Muscle of leg (tissue), 11 donors: ENCODE measurements around the gene TOP1. TPM values are rescaled to one million over a fixed set of nuclear protein-coding genes. Genes with fewer than 3 reads are reported as not detected.
"Not testable (repeated sequence)": the region's sequence is repeated elsewhere in the genome, so short reads cannot be mapped to it uniquely, and the experiment has no call there.

Source experiments
- DNase-seq: peaks from one replicate; pipeline ENCODE4 v3.0.0; 2013
- H3K27ac ChIP-seq: one replicate; pipeline ENCODE4 v1.5.1; 2013; ENCODE audit warnings: mild to moderate bottlenecking, low read length, control low read depth
- H3K27me3 ChIP-seq: one replicate; pipeline ENCODE4 v1.6.1; 2013; ENCODE audit warnings: low read length; ENCODE audit not compliant: control insufficient read depth, insufficient read depth
- H3K36me3 ChIP-seq: one replicate; pipeline ENCODE4 v1.6.1; 2013; ENCODE audit warnings: low read length; ENCODE audit not compliant: control insufficient read depth, insufficient read depth
- H3K4me1 ChIP-seq: one replicate; pipeline ENCODE4 v1.6.1; 2013; ENCODE audit warnings: low read length; ENCODE audit not compliant: control insufficient read depth, insufficient read depth
- H3K4me3 ChIP-seq: one replicate; pipeline ENCODE4 v1.5.1; 2013; ENCODE audit warnings: low read length, control low read depth
- H3K9me3 ChIP-seq: replicated peaks from 2 replicates; pipeline ENCODE4 v1.6.1; 2013; ENCODE audit warnings: low read depth, low read length; ENCODE audit not compliant: control insufficient read depth
- WGBS: methylation state at CpG from one replicate; pipeline ENCODE4 v1.1.5; 2013; ENCODE audit warnings: missing lambda C conversion rate; ENCODE audit not compliant: insufficient coverage; 5-methylcytosine and 5-hydroxymethylcytosine counted together
- polyA plus RNA-seq, 8 donors: library from polyadenylated mRNA; unstranded; fragments of 120-200 nt; gene quantifications; one replicate each; pipeline versions ENCODE4 v1.2.1 to v1.2.3, GENCODE V29; 2013; ENCODE audit warnings: inconsistent platforms in 1 of 8, low replicate concordance in 1 of 8; ENCODE audit not compliant: insufficient read length in 8 of 8, insufficient read depth in 1 of 8
- total RNA-seq: library from RNA; stranded (reverse); fragments of 120-200 nt; gene quantifications from one replicate; pipeline ENCODE4 v1.2.4, GENCODE V29; 2013

Gene TOP1
- total and polyA plus RNA-seq, 9 donors: 17.2 to 71.6 (median 57.9) TPM

DNA sequence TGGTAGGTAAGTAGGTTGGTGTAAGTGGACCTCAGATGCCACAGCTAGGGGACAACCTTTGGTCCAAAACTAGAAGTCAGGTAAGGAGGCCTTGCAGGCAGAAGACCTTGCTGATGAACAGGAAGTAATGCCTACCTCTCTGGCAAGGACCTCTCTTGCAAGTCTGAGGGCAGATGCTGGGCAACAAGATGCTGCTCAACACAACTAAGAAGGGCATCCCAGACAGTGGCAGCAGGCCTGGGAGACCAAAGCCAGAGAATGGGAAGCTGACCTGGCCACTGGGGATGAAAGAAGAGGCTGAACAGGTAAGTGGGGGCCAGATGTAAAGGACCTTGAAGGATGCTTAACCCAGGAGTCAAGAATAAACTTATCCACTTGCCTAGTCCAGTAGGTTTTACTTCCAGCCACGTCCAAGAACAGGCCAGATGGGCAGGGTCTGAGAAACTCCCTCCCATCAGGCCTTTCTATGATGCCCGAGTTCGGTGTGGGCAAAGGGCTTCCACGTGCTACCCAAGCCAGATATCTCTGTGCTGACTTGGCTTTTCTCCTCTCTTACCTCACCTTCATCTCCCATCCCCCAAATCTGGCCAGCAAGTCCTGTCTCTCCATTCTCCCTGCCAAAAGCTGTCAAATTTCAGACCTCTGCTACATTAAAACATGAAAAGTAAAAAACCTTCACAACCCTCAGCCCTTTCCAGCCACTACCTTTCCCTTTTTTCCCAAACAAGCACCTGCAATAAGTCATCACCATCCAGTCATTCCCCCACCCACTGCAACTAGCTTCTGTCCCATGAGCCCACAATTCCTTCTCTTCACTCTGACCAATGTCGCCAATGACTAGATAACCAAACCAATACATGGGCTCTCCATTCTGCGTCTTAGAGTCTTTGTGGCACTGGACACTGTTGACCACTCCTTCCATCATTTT, 97.2 kb downstream of the TOP1 start:
- DNase-seq: no peak
- H3K27me3 ChIP-seq: no peaks in the 10 kb centered on the region
- H3K27ac ChIP-seq: no peak overlapping the region
- H3K9me3 ChIP-seq: no peaks in the 10 kb centered on the region
- 84% methylated on average over 6 of the region's 6 CpGs for WGBS
- peaks cover 54% of the 10 kb centered on the region for H3K36me3 ChIP-seq
- no peak overlapping the region for H3K4me3 ChIP-seq
- H3K4me1 ChIP-seq: peaks cover 4% of the 10 kb centered on the region

DNA sequence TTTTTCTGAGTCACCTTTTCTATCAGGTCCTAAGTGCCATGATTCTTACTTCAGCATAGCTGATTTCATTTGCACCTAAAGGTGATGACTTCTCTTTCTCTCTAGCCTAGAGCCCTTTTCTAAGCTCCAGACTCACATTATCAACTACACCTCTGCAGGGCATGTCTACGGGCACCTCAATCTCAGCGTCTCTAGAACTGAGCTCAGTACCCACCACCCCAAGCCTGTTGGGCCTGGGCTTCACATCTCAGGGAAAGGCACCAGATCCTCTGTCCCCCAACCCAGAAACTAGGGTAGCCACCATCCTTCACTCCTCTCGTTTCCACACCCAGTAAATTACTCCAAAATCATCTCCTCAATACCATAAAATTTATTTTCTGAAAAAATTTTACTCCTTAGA, 98.1 kb downstream of the TOP1 start:
- H3K36me3 ChIP-seq: peaks cover 44% of the 10 kb centered on the region
- H3K9me3 ChIP-seq: no peaks in the 10 kb centered on the region
- H3K27ac ChIP-seq: no peak overlapping the region
- no peaks in the 10 kb centered on the region for H3K27me3 ChIP-seq
- 86% methylated on average over 1 of the region's 3 CpGs for WGBS
- peaks cover 4% of the 10 kb centered on the region for H3K4me1 ChIP-seq
- H3K4me3 ChIP-seq: no peak overlapping the region
- DNase-seq: no peak

DNA sequence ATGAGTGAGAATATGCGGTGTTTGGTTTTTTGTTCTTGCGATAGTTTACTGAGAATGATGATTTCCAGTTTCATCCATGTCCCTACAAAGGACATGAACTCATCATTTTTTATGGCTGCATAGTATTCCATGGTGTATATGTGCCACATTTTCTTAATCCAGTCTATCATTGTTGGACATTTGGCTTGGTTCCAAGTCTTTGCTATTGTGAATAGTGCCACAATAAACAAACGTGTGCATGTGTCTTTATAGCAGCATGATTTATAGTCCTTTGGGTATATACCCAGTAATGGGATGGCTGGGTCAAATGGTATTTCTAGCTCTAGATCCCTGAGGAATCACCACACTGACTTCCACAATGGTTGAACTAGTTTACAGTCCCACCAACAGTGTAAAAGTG, 99.7 kb downstream of the TOP1 start:
- not testable (repeated sequence) for H3K9me3 ChIP-seq, H3K27me3 ChIP-seq, H3K27ac ChIP-seq, H3K4me1 ChIP-seq, H3K4me3 ChIP-seq, DNase-seq
- peaks cover 31% of the 10 kb centered on the region for H3K36me3 ChIP-seq
- WGBS: no CpG with 5 or more reads among the region's 3 CpGs

DNA sequence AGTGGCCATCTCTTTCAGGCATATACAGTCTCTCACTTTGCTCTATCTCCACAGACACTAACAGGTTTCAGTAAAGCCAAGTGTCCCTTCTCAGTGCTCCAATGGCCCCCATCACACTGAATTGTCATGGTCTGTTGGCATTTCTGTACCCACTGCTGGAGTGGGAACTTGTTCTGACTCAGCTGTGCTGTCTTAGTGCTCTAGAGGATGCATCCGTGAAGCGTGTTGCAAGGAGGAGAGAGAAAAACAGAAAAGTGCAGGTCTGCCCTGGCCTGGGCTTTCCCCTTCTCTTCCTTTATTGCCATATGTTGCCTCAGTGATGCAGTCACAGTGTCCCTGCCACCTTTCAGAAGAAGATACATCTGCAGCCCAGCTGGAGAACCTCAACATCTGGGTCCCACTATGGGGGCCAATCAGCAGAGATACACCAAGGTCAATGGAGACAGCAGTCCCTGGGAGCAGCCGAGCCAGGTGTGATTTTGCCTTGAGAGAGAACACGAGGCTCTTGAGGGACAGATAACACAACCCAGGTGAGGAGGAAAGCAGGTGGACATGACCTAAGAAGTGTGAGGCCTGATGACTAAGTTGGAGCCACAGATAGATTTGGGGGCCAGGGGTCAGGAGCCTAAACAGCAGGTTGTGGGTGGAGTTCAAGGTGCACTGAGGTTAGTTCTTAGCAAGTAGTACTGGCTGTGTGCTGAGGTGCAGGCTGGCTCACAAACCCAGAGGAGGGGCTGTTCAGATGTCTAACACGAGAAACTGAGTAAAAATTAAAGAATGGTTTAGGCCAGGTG, 103.2 kb downstream of the TOP1 start:
- Histone ChIP-seq H3K4me1 (peaks cover 6% of the 10 kb centered on the region), H3K4me3 (no peak overlapping the region), H3K36me3 (peaks cover 4% of the 10 kb centered on the region), H3K27ac (no peak overlapping the region), H3K27me3 (no peaks in the 10 kb centered on the region), H3K9me3 (no peaks in the 10 kb centered on the region)
- no peak for DNase-seq
- WGBS: 39% methylated on average over 3 of the region's 5 CpGs

DNA sequence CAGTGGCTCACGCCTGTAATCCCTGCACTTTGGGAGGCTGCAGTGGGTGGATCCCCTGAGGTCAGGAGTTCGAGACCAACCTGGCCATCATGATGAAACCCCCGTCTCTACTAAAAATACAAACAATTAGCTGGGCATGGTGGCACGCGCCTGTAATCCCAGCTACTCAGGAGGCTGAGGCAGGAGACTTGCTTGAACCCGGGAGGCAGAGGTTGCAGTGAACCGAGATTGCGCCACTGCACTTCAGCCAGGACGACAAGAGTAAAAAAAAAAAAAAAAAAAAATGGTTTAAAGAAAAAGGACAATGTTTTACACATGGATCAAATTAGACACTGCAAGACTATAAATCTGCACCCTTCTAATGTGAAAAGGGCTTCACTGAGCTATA, 103.8 kb downstream of the TOP1 start:
- not testable (repeated sequence) for H3K9me3 ChIP-seq, H3K27me3 ChIP-seq
- WGBS: 67% methylated on average over 1 of the region's 9 CpGs

DNA sequence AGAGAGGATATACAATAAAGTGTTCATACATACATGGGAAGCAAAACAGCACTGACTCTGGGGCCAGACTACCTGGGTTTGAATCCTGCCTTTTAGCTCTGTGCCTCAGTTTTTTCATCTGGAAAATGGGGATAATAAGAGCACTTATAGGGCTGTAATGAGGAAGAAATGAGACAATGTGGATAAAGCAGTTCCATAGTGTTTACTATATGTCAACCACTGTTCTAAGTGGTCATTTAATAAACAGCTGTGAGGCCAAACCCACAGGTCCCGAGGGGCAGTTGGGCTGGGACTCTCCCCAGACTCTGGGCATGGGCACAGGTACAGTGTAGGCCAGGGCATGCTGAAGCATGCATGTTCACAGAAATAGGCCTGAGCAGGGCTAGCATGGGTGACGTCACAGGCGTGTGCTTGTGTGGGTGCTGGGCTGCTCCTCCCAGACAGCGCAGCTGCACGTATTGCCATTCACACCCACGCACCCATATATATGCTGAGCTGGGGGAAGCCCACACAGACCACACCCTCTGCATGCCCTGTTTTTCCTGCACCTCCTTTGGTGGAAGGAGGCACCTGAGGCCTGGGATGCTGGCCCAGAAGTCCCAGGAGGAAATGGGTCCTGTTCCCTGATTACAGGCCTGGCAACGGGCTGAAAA, 105.2 kb downstream of the TOP1 start:
- Histone ChIP-seq H3K9me3 (no peaks in the 10 kb centered on the region), H3K4me1 (peaks cover 10% of the 10 kb centered on the region), H3K36me3 (peaks cover 3% of the 10 kb centered on the region), H3K4me3 (no peak overlapping the region), H3K27me3 (no peaks in the 10 kb centered on the region), H3K27ac (no peak overlapping the region)
- peak; percentile 27 for DNase-seq
- 78% methylated on average over 4 of the region's 7 CpGs for WGBS

More for the DNA sequence above, 103.8 kb downstream of the TOP1 start:
- DNase-seq, H3K4me1 ChIP-seq, H3K4me3 ChIP-seq, H3K27ac ChIP-seq, H3K36me3 ChIP-seq: not testable (repeated sequence)

DNA sequence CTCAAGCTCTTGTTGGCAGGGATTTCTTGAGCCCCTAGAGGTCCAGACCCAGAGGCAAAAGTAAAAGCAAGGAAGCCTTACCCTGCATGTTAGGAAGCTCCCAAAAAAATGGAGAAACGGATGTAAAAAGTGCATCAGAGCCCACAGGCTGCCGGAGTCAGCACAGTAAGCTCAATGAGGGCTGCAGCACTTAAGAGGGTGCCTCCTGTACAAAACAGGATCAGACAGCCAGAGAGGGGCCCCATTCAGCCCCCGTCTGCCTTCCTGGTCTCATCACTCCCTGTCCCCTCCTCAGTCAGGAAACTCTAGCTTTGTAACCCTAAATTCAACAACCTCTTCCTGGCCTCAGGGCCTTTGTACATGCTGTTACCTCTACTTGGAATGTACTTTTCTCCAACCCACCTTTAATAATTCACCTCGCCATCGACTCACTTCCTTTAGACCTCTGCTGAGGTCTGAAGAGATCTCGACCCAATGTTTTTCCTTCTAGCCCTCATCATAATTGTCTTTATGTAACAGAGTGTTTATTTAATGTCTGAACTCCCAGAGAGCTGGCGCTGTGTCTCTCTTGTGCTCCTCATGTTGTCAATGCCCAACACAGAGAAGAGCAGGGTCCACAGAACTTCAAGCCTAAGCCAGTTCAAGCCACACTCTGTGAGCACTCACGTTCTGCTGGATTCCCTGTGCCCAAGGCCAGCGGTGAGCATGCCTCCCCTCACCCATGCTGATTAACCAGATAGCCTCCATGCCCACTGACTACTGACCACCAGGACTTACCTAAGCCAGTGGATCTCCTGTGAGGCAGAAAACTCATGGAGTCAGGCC, 106.0 kb downstream of the TOP1 start:
- Histone ChIP-seq H3K4me1 (peaks cover 17% of the 10 kb centered on the region), H3K27ac (no peak overlapping the region), H3K9me3 (no peaks in the 10 kb centered on the region), H3K27me3 (no peaks in the 10 kb centered on the region), H3K4me3 (no peak overlapping the region), H3K36me3 (peaks cover 3% of the 10 kb centered on the region)
- no peak for DNase-seq
- WGBS: 73% methylated on average over 6 of the region's 9 CpGs

DNA sequence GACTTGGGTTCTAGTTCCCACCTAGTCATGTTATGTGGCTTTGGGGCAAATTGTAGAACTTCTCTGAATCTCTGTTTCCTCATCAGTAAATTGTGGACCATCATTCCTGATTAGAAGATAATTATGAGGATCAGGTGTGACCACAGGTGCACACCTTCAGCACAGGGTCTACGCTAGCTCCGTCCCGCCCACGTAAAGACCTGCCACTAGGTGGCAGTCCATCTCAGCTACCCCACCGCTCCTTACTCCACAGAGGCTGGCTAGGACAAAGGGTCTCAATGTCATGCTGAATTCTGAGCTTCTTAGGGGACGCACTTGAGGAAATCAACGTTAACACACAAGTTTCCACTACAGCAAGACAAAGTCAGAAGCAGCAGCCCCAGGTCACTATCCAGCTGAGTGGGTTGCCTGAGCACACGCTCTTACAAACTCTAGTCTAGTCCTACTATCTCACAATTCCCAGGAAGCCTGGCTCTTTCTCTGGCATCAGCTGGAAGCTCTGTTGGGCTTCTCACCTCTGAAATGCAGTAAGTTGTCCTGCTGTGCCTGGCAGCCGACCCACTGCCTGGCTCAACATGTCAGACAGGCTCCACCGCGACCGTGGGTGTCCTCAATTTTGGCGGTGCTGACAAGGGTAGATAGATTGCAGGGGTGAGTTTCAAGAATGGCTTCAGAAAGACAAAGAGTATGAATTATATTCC, 106.7 kb downstream of the TOP1 start:
- 43% methylated on average over 9 of the region's 13 CpGs for WGBS
- Histone ChIP-seq H3K27ac (no peak overlapping the region), H3K36me3 (peaks cover 11% of the 10 kb centered on the region), H3K4me1 (peaks cover 25% of the 10 kb centered on the region), H3K27me3 (no peaks in the 10 kb centered on the region), H3K4me3 (no peak overlapping the region), H3K9me3 (no peaks in the 10 kb centered on the region)
- DNase-seq: peak; percentile 31
